ENCODE data around the gene ID2.

Gene ID2

DNA sequence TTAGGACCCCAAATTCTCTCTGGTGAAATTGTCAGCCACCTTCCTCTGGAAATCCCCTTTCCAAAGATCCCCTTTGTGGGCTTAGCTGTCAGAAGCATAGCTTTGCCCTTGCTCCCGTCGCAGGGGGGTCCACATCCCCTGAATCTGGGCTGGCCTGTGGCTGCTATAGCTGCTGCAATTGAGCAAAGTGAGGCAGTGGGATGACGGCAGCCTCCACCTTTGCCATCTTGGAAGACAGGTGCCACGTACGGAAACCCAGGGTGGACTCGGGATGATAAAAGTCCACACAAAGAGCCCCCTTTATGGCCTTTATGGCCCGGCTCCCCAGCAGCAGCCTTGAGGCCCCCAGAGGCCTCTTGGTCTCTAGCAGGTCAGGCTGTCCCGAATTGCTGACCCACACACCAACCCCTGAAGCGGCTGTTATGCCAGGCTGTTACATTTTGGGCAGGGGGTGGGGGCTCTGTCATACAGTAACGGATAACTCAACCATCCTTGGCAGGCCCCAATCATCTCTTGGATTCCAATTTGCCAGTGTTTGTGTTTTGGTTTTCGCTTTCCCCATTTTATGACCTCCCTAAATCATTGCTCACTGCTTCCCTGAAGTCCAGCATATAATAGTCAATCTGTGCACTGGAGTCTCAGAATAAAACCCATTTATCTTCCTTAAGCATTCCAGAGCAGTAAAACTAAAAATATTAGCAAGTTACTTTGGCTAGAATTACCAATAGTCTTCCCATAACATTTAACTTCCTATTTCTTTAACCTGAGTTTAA, 33.2 kb upstream of the ID2 start:
- no peak for DNase-seq

GRCh38 chr2:8649718-8650117, 32.1 kb upstream of the ID2 start:
- DNase-seq = no peak

GRCh38 chr2:8650256-8650655, 31.6 kb upstream of the ID2 start:
- no peak for DNase-seq

DNA sequence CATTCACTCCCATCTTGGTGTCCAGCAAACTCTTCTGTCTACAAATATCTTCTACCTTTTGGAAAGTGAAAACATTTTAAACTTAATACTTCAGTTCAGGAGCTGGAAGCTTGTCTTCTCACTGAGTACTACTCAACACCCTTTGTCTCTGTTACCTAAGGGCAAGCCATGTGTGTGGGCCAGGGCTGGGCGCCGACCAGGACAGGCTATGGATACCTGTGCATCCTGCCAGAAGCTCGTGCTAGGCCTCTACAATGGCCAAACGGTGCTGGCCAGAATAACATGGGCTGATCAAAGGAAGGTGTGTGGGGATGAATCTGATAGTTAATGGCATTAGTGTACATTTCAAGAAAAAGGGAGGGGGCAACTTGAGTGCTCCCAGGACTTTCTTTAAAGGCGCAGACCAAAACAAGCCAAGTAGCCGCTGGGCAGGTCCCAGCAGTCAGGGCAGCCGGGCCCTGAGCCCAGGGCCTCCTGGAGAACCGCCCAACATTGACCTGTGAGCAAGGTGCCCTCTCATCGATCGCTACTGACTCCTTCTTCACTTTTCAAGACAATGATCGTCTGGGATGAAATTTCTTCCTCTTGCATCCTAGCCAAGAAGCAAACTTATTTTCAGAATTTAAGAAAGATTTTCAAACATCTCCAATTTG, 29.0 kb upstream of the ID2 start:
- DNase-seq = no peak

DNA sequence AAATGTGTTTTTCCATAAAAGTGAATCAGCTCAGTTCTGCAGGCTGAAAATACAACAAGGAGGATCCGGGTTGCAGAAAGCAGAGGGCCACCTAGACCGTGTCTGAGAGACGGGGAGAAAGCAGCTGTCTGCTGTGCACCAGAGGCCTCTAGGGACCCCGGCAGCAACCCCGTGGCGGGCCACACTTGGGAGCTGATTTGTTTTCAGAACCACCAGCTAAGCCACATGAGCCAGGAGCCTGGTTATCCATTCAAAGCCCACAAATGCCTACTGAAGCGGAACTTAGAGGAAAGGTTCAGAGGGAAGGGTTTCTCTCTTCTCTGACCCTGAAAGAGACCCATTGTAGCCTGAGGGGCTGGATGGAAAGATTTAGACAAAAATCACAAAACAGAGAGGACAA, 28.4 kb upstream of the ID2 start:
- no peak for DNase-seq

DNA sequence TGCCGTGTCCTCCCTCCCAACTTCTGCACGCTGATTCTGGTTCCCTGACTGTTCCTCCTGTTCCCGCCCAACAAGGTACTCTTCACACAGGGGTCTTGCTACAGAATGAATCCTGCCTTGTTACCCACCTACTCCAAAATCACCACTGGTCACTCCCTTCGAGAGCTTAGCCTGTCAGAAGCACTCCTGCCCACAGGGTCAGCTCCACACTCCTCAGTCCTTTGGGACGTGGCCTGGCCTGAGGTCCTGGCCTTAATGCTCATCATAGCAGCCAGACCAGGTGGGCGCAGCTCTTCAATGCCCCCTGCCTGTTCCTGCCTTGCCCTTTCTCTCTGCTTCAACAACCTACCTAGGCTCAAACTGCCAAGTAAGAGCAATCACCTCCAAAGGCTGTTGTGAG, 27.8 kb upstream of the ID2 start:
- no peak for DNase-seq

GRCh38 chr2:8654483-8654882, 27.4 kb upstream of the ID2 start:
- no peak for DNase-seq

- DNase-seq = no peak
Observed at GRCh38 chr2:8656160-8656641, 25.7 kb upstream of the ID2 start.

GRCh38 chr2:8656811-8657210, 25.0 kb upstream of the ID2 start:
- no peak for DNase-seq

DNA sequence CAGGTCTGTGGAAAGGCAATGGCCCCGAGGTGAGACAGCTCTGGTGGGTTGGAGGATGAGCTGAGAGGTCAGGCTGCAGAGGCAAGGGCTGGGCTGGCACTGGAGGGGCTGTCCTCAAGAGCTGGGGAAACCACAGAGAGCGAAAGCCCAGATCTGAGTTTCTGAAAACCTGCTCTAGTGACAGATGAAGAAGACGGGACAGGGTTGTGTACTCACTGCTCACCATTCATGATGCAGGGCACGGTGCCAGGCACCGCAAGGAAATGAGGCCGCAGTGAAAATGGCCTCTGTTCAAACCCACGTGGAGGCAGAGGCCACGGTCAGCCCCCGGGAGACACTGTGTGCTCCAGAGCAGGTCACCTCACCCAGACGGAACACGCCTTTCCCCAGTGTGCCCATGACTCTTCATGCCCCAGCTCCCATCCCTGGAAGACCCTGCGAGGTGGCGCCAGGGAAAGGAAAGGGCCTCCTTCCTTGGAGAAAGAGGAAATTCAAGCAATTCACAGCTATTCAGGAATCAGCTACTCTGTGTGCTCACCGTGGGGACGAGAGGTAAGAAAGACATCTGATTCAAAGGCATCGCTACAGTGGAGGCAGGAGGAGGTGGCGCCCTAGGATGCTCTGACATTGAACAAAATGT, 24.3 kb upstream of the ID2 start:
- no peak for DNase-seq

- DNase-seq = no peak
Observed at GRCh38 chr2:8658064-8658862, 23.6 kb upstream of the ID2 start.

DNA sequence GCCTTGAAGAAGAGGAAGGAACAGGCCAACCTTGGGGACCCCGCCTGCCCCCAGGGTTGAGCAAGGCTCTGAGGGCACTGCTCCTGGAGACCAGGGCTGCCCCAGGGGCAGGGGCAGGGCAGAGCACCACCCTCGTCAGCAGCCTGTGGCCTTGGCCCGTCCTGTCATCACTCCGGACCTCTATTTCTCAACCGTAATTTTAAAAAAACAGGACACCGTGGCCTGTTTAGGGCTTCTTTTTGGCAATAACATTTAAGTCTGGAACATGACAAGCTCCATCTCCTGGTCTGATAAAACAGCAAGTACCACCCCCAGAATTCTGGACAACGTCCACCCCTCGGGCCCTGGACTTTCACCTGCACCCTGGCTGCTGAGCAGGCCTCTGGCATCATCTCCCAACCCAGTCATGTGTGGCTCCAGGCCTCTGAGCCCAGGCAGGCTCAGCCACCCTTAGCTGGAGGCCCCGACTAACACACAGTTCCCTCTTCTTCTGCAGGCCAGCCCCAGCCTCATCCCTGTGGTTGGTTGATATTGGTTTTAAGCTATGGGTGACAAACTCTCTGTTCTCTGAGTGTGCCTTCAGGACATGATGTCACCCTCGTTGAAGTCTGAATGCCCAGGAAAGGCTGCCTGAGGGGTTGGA, 22.6 kb upstream of the ID2 start:
- no peak for DNase-seq

- no peak for DNase-seq
Observed at GRCh38 chr2:8659735-8660492, 21.9 kb upstream of the ID2 start.

DNA sequence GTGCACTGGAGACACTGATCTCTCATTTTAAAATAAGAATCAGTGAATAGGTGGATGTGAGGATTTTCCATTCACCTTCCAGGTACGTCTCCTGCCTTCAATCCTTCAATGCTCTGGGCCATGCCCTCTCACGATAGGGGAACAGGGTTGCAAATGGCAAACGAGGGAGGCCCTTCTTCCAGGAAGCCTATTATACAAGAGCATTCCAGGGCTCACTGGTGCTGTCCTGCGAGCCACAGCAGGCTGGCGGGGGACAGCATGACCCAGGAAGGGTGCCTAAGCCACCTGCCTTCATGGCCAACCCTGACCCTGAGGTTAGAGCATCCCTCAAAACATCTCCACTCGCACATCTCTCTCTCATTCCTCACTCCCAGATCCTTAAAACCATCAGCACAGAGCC, 20.6 kb upstream of the ID2 start:
- DNase-seq = no peak

DNA sequence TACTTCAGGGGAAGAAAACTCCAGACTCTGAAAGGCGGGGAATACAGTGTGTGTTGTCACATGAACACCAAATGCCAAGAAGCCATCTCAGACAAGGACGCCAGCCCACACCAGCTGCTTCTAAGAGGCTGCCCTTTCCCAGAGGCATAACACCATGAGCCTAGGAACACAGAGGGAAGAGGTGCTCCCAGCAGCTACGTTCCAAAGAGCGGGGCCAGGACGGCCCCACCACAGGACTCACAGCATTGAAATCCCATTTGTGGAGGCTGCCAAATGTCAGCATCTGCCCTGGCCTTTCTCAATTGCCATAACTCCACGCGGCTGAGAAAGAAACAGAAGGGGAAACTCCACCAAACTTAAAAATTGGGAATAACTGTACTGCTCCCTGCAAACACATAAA, 20.1 kb upstream of the ID2 start:
- no peak for DNase-seq

DNA sequence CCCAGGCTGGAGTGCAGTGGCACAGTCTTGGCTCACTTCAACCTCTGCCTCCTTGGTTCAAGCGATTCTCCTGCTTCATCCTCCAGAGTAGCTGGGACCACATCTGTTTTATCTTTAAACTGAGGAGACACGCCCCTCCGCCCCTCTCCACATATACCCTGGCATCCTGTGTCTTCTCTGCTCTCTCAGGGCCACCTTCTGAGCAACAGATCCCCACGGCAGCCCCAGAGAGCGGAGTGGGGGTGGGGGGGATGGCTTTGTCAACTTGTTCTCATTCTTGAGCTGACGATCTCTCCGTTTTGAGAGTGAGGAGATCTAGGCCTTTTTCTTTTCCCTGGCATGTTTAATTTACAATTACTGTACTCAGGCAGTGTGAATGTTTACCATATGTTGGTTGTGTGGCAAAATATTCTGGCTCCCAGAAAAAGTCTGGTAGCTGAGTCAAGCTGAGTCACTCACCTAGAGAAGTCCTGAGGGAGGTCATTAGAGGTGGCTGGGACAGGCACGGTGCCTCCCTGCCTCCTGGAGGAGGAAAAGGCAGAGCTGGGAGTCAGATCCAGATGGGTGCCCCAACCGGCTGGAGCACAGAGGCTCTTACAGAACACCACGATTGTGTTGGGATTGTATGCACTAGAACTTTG, 19.5 kb upstream of the ID2 start:
- DNase-seq = no peak

DNA sequence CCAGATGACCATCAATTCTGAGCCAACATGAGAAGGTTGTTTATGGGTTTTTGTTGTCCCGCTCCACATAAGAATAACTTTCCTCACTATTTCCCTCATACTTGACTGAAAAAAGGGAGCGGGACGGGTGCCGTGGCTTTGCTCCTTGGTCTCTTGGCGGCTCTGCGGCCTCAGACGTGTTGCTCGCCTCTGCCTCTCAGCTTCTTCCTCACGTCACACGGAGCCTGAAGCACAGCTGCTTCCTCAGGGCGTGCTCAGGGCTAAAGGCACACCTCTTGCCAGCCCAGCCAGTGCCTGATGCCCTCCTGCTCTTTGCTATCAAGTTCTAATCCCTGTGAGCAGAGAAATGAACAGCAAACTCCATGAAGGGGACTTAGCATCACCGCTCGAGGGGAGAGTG, 17.9 kb upstream of the ID2 start:
- DNase-seq = no peak

GRCh38 chr2:8666581-8666980, 15.3 kb upstream of the ID2 start:
- DNase-seq = no peak

- DNase-seq = no peak
Observed at GRCh38 chr2:8667896-8668512, 13.9 kb upstream of the ID2 start.

GRCh38 chr2:8669157-8669817, 12.6 kb upstream of the ID2 start:
- no peak for DNase-seq
